Measurements from ENCODE around the gene PLCB1.

PLCB1 gene

GRCh38 chr20:8216375-8217200, 84.5 kb downstream of the PLCB1 start:
- DNase-seq (ENCODE audit: low read depth) = no peak
- H3K4me3 ChIP-seq (replicated peaks; ENCODE audit: low read depth, low read length) = no peak overlapping the region
- TF ChIP-seq, protein P1, sequence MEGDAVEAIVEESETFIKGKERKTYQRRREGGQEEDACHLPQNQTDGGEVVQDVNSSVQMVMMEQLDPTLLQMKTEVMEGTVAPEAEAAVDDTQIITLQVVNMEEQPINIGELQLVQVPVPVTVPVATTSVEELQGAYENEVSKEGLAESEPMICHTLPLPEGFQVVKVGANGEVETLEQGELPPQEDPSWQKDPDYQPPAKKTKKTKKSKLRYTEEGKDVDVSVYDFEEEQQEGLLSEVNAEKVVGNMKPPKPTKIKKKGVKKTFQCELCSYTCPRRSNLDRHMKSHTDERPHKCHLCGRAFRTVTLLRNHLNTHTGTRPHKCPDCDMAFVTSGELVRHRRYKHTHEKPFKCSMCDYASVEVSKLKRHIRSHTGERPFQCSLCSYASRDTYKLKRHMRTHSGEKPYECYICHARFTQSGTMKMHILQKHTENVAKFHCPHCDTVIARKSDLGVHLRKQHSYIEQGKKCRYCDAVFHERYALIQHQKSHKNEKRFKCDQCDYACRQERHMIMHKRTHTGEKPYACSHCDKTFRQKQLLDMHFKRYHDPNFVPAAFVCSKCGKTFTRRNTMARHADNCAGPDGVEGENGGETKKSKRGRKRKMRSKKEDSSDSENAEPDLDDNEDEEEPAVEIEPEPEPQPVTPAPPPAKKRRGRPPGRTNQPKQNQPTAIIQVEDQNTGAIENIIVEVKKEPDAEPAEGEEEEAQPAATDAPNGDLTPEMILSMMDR (IDR thresholded peaks at IDR 0.05; ENCODE audit: low read length, missing control alignments) = no peak

- DNase-seq (ENCODE audit: low read depth) = peak; percentile 46
- TF ChIP-seq, protein P1 (IDR thresholded peaks at IDR 0.05; ENCODE audit: low read length, missing control alignments) = no peak
- no peak overlapping the region for H3K4me3 ChIP-seq (replicated peaks; ENCODE audit: low read depth, low read length)
Measured at GRCh38 chr20:8218861-8219260, 86.8 kb downstream of the PLCB1 start.

DNA sequence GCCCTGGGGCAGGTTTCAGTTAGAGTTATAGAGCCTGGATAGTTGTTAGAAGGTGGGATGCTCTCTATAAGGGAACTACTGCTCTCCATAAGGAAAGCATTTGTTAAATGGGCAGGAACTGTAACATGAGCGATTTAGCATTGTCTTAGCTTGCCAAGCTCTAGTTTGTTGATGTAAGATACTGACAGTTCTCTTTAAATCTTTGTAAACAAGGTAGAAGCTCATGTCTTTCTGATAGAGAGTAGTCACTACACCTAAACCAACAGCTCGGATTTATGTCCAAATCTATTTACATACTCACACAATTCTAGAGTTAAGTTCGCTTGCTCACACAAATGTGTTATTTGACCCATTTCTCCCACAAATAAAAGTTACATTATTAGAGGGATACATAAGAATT, 87.3 kb downstream of the PLCB1 start:
- TF ChIP-seq, protein P1 (IDR thresholded peaks at IDR 0.05; ENCODE audit: low read length, missing control alignments) = no peak
- no peak for DNase-seq (ENCODE audit: low read depth)

GRCh38 chr20:8220716-8221115, 88.7 kb downstream of the PLCB1 start:
- no peak overlapping the region for H3K4me3 ChIP-seq (replicated peaks; ENCODE audit: low read depth, low read length)
- TF ChIP-seq, protein P1 (IDR thresholded peaks at IDR 0.05; ENCODE audit: low read length, missing control alignments) = no peak
- DNase-seq (ENCODE audit: low read depth) = no peak

More for the DNA sequence above, 87.3 kb downstream of the PLCB1 start:
- no peak overlapping the region for H3K4me3 ChIP-seq (replicated peaks; ENCODE audit: low read depth, low read length)

- DNase-seq (ENCODE audit: low read depth) = no peak
- no peak overlapping the region for H3K4me3 ChIP-seq (replicated peaks; ENCODE audit: low read depth, low read length)
- TF ChIP-seq, protein P1 (IDR thresholded peaks at IDR 0.05; ENCODE audit: low read length, missing control alignments) = no peak
Measured at GRCh38 chr20:8221887-8222419, 89.9 kb downstream of the PLCB1 start.

DNA sequence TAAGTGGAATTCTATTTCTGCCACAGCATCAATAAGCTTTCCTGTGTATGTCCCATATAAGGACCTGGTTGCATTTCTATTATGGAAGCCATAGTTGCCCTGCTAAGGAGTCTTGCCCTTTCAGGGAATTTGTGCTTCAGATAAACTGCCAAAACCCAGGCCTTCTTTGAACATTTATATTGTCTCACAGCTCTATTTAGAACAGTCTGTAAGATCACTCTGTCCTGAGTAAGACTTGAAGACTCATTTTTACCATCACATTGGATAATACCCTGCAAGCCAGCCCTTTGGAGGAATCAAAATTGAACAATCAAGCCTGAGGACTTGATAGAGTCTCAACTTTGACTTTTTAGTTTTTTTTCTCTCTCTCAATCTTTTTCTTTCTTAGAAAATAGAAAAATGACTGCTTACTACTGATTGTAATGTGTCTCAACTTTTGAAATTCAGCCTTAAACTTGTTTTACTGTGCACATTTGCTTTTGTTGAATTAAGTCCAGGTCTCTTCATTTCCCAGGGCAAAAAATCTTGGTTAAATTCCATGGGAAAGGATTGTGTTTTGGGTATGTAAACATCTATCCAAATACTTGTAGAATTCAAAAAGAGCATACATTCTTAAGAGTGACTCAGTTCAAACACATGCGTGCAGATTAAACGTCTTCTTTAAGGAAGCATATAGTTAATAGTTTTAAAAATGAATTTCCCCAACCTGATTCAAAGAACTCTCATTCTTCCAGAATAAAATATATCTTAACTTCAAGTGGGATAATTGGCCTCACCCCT, 91.2 kb downstream of the PLCB1 start:
- TF ChIP-seq, protein P1 (IDR thresholded peaks at IDR 0.05; ENCODE audit: low read length, missing control alignments) = no peak
- DNase-seq (ENCODE audit: low read depth) = peak; percentile 89
- H3K4me3 ChIP-seq (replicated peaks; ENCODE audit: low read depth, low read length) = no peak overlapping the region

Data from fibroblast of pulmonary artery (primary cell).